ENCODE measurements around the gene KCNJ3. TPM values are rescaled to one million over a fixed set of nuclear protein-coding genes. Genes with fewer than 3 reads are reported as not detected.

KCNJ3 gene
- total RNA-seq, 1 experiment from 2014 or later = not detected

DNA sequence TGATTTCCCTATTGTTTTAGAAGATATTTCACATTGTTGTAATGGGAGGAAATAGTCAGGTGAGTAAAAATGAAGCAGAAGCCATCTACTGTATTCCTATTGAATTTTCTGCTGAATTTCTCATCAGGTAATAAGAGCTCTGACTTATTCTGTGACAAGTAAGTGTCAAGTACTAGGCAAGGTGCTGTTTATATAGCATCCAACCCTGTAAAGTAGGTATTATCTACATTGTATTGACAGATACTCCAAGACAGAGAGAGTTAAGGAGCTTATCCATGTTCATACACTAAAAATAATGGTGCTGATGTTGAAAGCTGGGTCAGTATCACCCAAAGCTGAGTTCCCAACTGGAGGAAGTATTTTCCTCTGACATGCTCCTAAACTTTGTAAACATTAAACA, 106.0 kb downstream of the KCNJ3 start:
- H3K4me1 ChIP-seq (ENCODE audit: insufficient read depth, low read length, poor library complexity, severe bottlenecking) = no peaks in the 10 kb centered on the region
- ChIA-PET CTCF (no interaction called here), POLR2A (ENCODE audit: low non-redundant PET) (no interaction called here)
- DNase-seq (ENCODE audit: low spot score) = no peak
- H3K27me3 ChIP-seq (replicated peaks; ENCODE audit: insufficient read depth, low read depth, low read length, poor library complexity) = no peaks in the 10 kb centered on the region
- H3K4me3 ChIP-seq (ENCODE audit: low read depth, low read length, poor library complexity, severe bottlenecking) = no peak overlapping the region
- intact Hi-C loops (cut with micrococcal nuclease; ENCODE audit: unreplicated experiment) = no loop called here
- TF ChIP-seq, protein P1, sequence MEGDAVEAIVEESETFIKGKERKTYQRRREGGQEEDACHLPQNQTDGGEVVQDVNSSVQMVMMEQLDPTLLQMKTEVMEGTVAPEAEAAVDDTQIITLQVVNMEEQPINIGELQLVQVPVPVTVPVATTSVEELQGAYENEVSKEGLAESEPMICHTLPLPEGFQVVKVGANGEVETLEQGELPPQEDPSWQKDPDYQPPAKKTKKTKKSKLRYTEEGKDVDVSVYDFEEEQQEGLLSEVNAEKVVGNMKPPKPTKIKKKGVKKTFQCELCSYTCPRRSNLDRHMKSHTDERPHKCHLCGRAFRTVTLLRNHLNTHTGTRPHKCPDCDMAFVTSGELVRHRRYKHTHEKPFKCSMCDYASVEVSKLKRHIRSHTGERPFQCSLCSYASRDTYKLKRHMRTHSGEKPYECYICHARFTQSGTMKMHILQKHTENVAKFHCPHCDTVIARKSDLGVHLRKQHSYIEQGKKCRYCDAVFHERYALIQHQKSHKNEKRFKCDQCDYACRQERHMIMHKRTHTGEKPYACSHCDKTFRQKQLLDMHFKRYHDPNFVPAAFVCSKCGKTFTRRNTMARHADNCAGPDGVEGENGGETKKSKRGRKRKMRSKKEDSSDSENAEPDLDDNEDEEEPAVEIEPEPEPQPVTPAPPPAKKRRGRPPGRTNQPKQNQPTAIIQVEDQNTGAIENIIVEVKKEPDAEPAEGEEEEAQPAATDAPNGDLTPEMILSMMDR (conservative IDR thresholded peaks at IDR 0.05; ENCODE audit: low read depth, low read length) = no peak
- no peak for TF ChIP-seq EZH2 (IDR thresholded peaks at IDR 0.05; ENCODE audit: borderline replicate concordance, low read depth, low read length, poor library complexity, severe bottlenecking)
- no peaks in the 10 kb centered on the region for H3K9me3 ChIP-seq (ENCODE audit: low read depth, low read length, poor library complexity, severe bottlenecking)
- H3K27ac ChIP-seq (ENCODE audit: low read depth, low read length, poor library complexity, severe bottlenecking) = no peak overlapping the region
- H3K36me3 ChIP-seq (ENCODE audit: insufficient read depth, low read length, poor library complexity, severe bottlenecking) = no peaks in the 10 kb centered on the region
- BruUV-seq (replicated peaks) = no TSS peak

DNA sequence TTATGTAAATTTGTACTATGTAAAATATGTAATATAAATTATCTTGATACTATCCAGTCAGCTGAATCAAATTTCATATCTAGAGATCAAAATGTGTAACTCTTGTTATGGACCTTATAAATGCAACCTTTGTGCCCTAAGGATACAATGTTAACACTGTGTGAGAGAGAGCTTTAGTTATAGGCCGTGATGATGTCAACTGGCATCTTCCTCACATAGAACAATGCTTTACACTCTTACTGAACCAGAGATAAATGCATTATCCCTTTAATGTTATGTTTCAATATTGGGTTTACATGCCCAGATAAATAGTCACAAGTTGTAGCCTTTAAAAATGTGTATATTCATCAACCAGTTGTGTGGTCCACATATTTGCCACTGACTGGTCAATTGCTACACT, 115.1 kb downstream of the KCNJ3 start:
- H3K27ac ChIP-seq (ENCODE audit: low read depth, low read length, poor library complexity, severe bottlenecking) = no peak overlapping the region
- intact Hi-C loops (cut with micrococcal nuclease; ENCODE audit: unreplicated experiment) = no loop called here
- CTCF ChIA-PET = no interaction called here
- H3K4me1 ChIP-seq (ENCODE audit: insufficient read depth, low read length, poor library complexity, severe bottlenecking) = no peaks in the 10 kb centered on the region
- H3K27me3 ChIP-seq (replicated peaks; ENCODE audit: insufficient read depth, low read depth, low read length, poor library complexity) = no peaks in the 10 kb centered on the region
- TF ChIP-seq, protein P1 (conservative IDR thresholded peaks at IDR 0.05; ENCODE audit: low read depth, low read length) = no peak
- TF ChIP-seq EZH2 (IDR thresholded peaks at IDR 0.05; ENCODE audit: borderline replicate concordance, low read depth, low read length, poor library complexity, severe bottlenecking) = no peak
- POLR2A ChIA-PET (ENCODE audit: low non-redundant PET) = no interaction called here
- DNase-seq (ENCODE audit: low spot score) = no peak
- no peak overlapping the region for H3K4me3 ChIP-seq (ENCODE audit: low read depth, low read length, poor library complexity, severe bottlenecking)
- H3K36me3 ChIP-seq (ENCODE audit: insufficient read depth, low read length, poor library complexity, severe bottlenecking) = no peaks in the 10 kb centered on the region
- H3K9me3 ChIP-seq (ENCODE audit: low read depth, low read length, poor library complexity, severe bottlenecking) = no peaks in the 10 kb centered on the region
- BruUV-seq (replicated peaks) = no TSS peak

DNA sequence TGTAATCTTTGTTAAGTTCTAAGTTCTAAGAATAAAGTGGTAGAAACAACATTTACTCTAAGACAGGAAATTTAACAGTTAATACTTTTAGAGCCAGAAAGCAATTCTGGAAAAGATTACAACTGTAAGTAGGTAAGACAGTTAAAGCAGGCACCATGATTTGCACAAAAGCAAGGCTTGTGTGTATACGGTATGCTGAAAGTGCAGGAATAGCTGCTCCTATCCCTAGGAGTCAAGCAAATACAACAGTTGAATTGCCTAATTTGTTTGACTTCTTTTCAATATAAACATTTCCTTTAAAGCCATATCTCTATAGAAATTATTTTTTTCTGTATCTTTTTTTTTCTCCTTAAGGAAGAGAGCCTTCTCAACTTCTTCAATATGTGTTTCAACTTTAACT, 116.4 kb downstream of the KCNJ3 start:
- intact Hi-C loops (cut with micrococcal nuclease; ENCODE audit: unreplicated experiment) = no loop called here
- CTCF ChIA-PET = no interaction called here
- Histone ChIP-seq H3K4me1 (ENCODE audit: insufficient read depth, low read length, poor library complexity, severe bottlenecking) (no peaks in the 10 kb centered on the region), H3K4me3 (ENCODE audit: low read depth, low read length, poor library complexity, severe bottlenecking) (no peak overlapping the region), H3K27ac (ENCODE audit: low read depth, low read length, poor library complexity, severe bottlenecking) (no peak overlapping the region), H3K27me3 (replicated peaks; ENCODE audit: insufficient read depth, low read depth, low read length, poor library complexity) (no peaks in the 10 kb centered on the region), H3K9me3 (ENCODE audit: low read depth, low read length, poor library complexity, severe bottlenecking) (no peaks in the 10 kb centered on the region), H3K36me3 (ENCODE audit: insufficient read depth, low read length, poor library complexity, severe bottlenecking) (no peaks in the 10 kb centered on the region)
- no TSS peak for BruUV-seq (replicated peaks)
- POLR2A ChIA-PET (ENCODE audit: low non-redundant PET) = no interaction called here
- no peak for DNase-seq (ENCODE audit: low spot score)
- no peak for TF ChIP-seq EZH2 (IDR thresholded peaks at IDR 0.05; ENCODE audit: borderline replicate concordance, low read depth, low read length, poor library complexity, severe bottlenecking)
- TF ChIP-seq, protein P1 (conservative IDR thresholded peaks at IDR 0.05; ENCODE audit: low read depth, low read length) = no peak

All from A673 (cell line).